Esophagus muscularis mucosa (tissue), 3 donors: ENCODE results near the gene FMN1.

Experiments
- POLR2A ChIP-seq: fragments of 450-650 bp; IDR thresholded peaks from one replicate; pipeline ENCODE4 v1.6.1; 2017; ENCODE audit warnings: antibody characterized with exemption, moderate library complexity, mild to moderate bottlenecking, low read depth
- TF ChIP-seq, protein P1 (sequence below), 3 experiments: fragments of 200-600 bp in 2 of 3; fragments of 450-650 bp in 1 of 3; sonication (generic) in 2 of 3; IDR thresholded peaks; one replicate each; pipeline ENCODE4 v1.5.1; 2017 to 2019; ENCODE audit warnings: antibody characterized with exemption in 3 of 3, mild to moderate bottlenecking in 2 of 3, moderate library complexity in 1 of 3

DNA sequence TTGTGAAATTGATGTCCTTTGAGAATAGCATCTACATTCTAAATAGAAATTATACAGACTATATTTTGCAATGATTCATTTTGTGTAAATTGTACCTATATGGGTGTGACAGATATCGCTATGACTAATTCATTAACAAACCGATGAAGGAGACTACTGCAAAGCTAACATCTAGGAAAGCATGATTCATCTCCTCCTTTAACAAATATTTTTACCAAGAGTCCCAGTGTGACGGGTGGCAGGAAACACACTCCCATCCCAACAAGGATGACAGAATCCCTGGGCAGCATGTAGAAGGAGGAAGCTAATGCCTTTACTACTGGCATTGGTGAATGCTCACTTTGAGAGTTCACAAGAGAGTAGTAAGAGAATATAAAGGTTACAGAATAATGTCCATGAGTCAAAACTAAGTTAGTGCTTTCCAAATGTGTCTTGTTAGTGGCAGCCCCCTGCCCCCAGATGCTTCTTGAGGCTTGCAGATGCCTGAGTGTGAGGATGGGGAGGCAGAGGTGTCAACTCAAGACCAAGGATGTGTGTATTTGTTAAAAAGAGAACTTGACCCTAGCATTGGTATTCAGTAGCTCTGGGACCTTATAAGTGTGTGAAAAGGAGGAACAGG is 180.6 kb downstream of the FMN1 start:
- TF ChIP-seq, protein P1, sequence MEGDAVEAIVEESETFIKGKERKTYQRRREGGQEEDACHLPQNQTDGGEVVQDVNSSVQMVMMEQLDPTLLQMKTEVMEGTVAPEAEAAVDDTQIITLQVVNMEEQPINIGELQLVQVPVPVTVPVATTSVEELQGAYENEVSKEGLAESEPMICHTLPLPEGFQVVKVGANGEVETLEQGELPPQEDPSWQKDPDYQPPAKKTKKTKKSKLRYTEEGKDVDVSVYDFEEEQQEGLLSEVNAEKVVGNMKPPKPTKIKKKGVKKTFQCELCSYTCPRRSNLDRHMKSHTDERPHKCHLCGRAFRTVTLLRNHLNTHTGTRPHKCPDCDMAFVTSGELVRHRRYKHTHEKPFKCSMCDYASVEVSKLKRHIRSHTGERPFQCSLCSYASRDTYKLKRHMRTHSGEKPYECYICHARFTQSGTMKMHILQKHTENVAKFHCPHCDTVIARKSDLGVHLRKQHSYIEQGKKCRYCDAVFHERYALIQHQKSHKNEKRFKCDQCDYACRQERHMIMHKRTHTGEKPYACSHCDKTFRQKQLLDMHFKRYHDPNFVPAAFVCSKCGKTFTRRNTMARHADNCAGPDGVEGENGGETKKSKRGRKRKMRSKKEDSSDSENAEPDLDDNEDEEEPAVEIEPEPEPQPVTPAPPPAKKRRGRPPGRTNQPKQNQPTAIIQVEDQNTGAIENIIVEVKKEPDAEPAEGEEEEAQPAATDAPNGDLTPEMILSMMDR (IDR thresholded peaks at IDR 0.05) = no peak
- no peak for TF ChIP-seq POLR2A
